ENCODE measurements around the gene HCK.
A peak's percentile ranks its signal among the peaks of the same experiment; 100 is the strongest.

Gene HCK

GRCh38 chr20:32083469-32083868, 31.4 kb downstream of the HCK start:
- Histone ChIP-seq H3K9me3 (ENCODE audit: insufficient read depth, low read depth, low read length) (no peaks in the 10 kb centered on the region), H3K4me1 (ENCODE audit: insufficient read depth, low read length) (no peaks in the 10 kb centered on the region), H3K9ac (ENCODE audit: low read depth, low read length) (no peak overlapping the region), H3K27ac (ENCODE audit: low read length) (no peak overlapping the region), H3K36me3 (ENCODE audit: insufficient read depth, low read depth, low read length) (no peaks in the 10 kb centered on the region), H3K4me3 (ENCODE audit: low read length) (no peak overlapping the region), H3K27me3 (ENCODE audit: insufficient read depth, low read length) (no peaks in the 10 kb centered on the region)

GRCh38 chr20:32087070-32087469, 35.0 kb downstream of the HCK start:
- Histone ChIP-seq H3K36me3 (ENCODE audit: insufficient read depth, low read depth, low read length) (no peaks in the 10 kb centered on the region), H3K9me3 (ENCODE audit: insufficient read depth, low read depth, low read length) (0 out of 2 replicates have a peak, but pooled peaks cover 3% of the 10 kb centered on the region), H3K4me3 (ENCODE audit: low read length) (no peak overlapping the region), H3K27me3 (ENCODE audit: insufficient read depth, low read length) (no peaks in the 10 kb centered on the region), H3K4me1 (ENCODE audit: insufficient read depth, low read length) (peaks cover 24% of the 10 kb centered on the region), H3K9ac (ENCODE audit: low read depth, low read length) (no peak overlapping the region), H3K27ac (ENCODE audit: low read length) (no peak overlapping the region)

GRCh38 chr20:32088759-32089158, 36.7 kb downstream of the HCK start:
- Histone ChIP-seq H3K9ac (ENCODE audit: low read depth, low read length) (peak overlapping the region; percentile 14; the same call in 1 of the 2 replicates), H3K27ac (ENCODE audit: low read length) (no peak overlapping the region)

GRCh38 chr20:32089637-32090362, 37.8 kb downstream of the HCK start:
- no peaks in the 10 kb centered on the region for H3K27me3 ChIP-seq (ENCODE audit: insufficient read depth, low read length)
- H3K36me3 ChIP-seq (ENCODE audit: insufficient read depth, low read depth, low read length), result no peaks in the 10 kb centered on the region
- peak overlapping the region; percentile 14 for H3K9ac ChIP-seq (ENCODE audit: low read depth, low read length)
- H3K4me3 ChIP-seq (ENCODE audit: low read length), result peak overlapping the region; percentile 20; the same call in 1 of the 2 replicates
- peak overlapping the region; percentile 6 for H3K27ac ChIP-seq (ENCODE audit: low read length)
- H3K9me3 ChIP-seq (ENCODE audit: insufficient read depth, low read depth, low read length), result 0 out of 2 replicates have a peak, but pooled peaks cover 3% of the 10 kb centered on the region
- peaks cover 24% of the 10 kb centered on the region for H3K4me1 ChIP-seq (ENCODE audit: insufficient read depth, low read length)

More at GRCh38 chr20:32088759-32089158, 36.7 kb downstream of the HCK start:
- peaks cover 24% of the 10 kb centered on the region for H3K4me1 ChIP-seq (ENCODE audit: insufficient read depth, low read length)
- H3K27me3 ChIP-seq (ENCODE audit: insufficient read depth, low read length), result no peaks in the 10 kb centered on the region
- H3K9me3 ChIP-seq (ENCODE audit: insufficient read depth, low read depth, low read length), result 0 out of 2 replicates have a peak, but pooled peaks cover 3% of the 10 kb centered on the region
- H3K4me3 ChIP-seq (ENCODE audit: low read length), result no peak overlapping the region
- H3K36me3 ChIP-seq (ENCODE audit: insufficient read depth, low read depth, low read length), result no peaks in the 10 kb centered on the region

GRCh38 chr20:32091888-32092346, 39.9 kb downstream of the HCK start:
- no peaks in the 10 kb centered on the region for H3K36me3 ChIP-seq (ENCODE audit: insufficient read depth, low read depth, low read length)
- no peak overlapping the region for H3K4me3 ChIP-seq (ENCODE audit: low read length)
- H3K4me1 ChIP-seq (ENCODE audit: insufficient read depth, low read length), result peaks cover 24% of the 10 kb centered on the region
- H3K27ac ChIP-seq (ENCODE audit: low read length), result no peak overlapping the region
- H3K9ac ChIP-seq (ENCODE audit: low read depth, low read length), result no peak overlapping the region
- H3K27me3 ChIP-seq (ENCODE audit: insufficient read depth, low read length), result no peaks in the 10 kb centered on the region
- 0 out of 2 replicates have a peak, but pooled peaks cover 3% of the 10 kb centered on the region for H3K9me3 ChIP-seq (ENCODE audit: insufficient read depth, low read depth, low read length)

- peaks cover 10% of the 10 kb centered on the region for H3K27me3 ChIP-seq (ENCODE audit: insufficient read depth, low read length)
- H3K4me3 ChIP-seq (ENCODE audit: low read length), result no peak overlapping the region
- no peaks in the 10 kb centered on the region for H3K36me3 ChIP-seq (ENCODE audit: insufficient read depth, low read depth, low read length)
- H3K27ac ChIP-seq (ENCODE audit: low read length), result no peak overlapping the region
- H3K9me3 ChIP-seq (ENCODE audit: insufficient read depth, low read depth, low read length), result no peaks in the 10 kb centered on the region
- no peak overlapping the region for H3K9ac ChIP-seq (ENCODE audit: low read depth, low read length)
- H3K4me1 ChIP-seq (ENCODE audit: insufficient read depth, low read length), result no peaks in the 10 kb centered on the region
These were observed 46.7 kb downstream of the HCK start for GRCh38 chr20:32098786-32099185.

GRCh38 chr20:32108814-32109391, 56.9 kb downstream of the HCK start:
- Histone ChIP-seq H3K9me3 (ENCODE audit: insufficient read depth, low read depth, low read length) (no peaks in the 10 kb centered on the region), H3K27ac (ENCODE audit: low read length) (no peak overlapping the region), H3K36me3 (ENCODE audit: insufficient read depth, low read depth, low read length) (no peaks in the 10 kb centered on the region), H3K4me1 (ENCODE audit: insufficient read depth, low read length) (peaks cover 6% of the 10 kb centered on the region; the same call in 1 of the 2 replicates), H3K4me3 (ENCODE audit: low read length) (peak overlapping the region; percentile 83; the same call in 1 of the 2 replicates), H3K27me3 (ENCODE audit: insufficient read depth, low read length) (no peaks in the 10 kb centered on the region), H3K9ac (ENCODE audit: low read depth, low read length) (peak overlapping the region; percentile 94; the same call in 1 of the 2 replicates)

GRCh38 chr20:32109392-32110172, 57.5 kb downstream of the HCK start, which contains the start of gene TM9SF4:
TSS of gene TM9SF4 (plus strand) at chr20:32109714. CDS start at chr20:32109741, 27 bp downstream.
- Histone ChIP-seq H3K9ac (ENCODE audit: low read depth, low read length) (peak within 1 kb of the TSS; percentile 94), H3K4me3 (ENCODE audit: low read length) (peak within 1 kb of the TSS; percentile 83), H3K9me3 (ENCODE audit: insufficient read depth, low read depth, low read length) (no peaks in the 10 kb centered on the region), H3K27ac (ENCODE audit: low read length) (peak within 1 kb of the TSS; percentile 88), H3K4me1 (ENCODE audit: insufficient read depth, low read length) (peaks cover 6% of the 10 kb centered on the region; the same call in 1 of the 2 replicates), H3K27me3 (ENCODE audit: insufficient read depth, low read length) (no peaks in the 10 kb centered on the region), H3K36me3 (ENCODE audit: insufficient read depth, low read depth, low read length) (no peaks in the 10 kb centered on the region)

- Histone ChIP-seq H3K36me3 (ENCODE audit: insufficient read depth, low read depth, low read length) (peaks cover 3% of the 10 kb centered on the region; the same call in 1 of the 2 replicates), H3K27ac (ENCODE audit: low read length) (peak overlapping the region; percentile 88), H3K27me3 (ENCODE audit: insufficient read depth, low read length) (no peaks in the 10 kb centered on the region), H3K9ac (ENCODE audit: low read depth, low read length) (peak overlapping the region; percentile 94), H3K4me1 (ENCODE audit: insufficient read depth, low read length) (peaks cover 6% of the 10 kb centered on the region; the same call in 1 of the 2 replicates), H3K9me3 (ENCODE audit: insufficient read depth, low read depth, low read length) (no peaks in the 10 kb centered on the region), H3K4me3 (ENCODE audit: low read length) (peak overlapping the region; percentile 83)
These were observed 58.2 kb downstream of the HCK start for GRCh38 chr20:32110173-32110704.

- H3K4me3 ChIP-seq (ENCODE audit: low read length), result peak overlapping the region; percentile 83
- H3K27ac ChIP-seq (ENCODE audit: low read length), result peak overlapping the region; percentile 88
These were observed 58.7 kb downstream of the HCK start for GRCh38 chr20:32110727-32111126.

GRCh38 chr20:32111156-32111686, 59.2 kb downstream of the HCK start:
- Histone ChIP-seq H3K4me1 (ENCODE audit: insufficient read depth, low read length) (peaks cover 8% of the 10 kb centered on the region), H3K9ac (ENCODE audit: low read depth, low read length) (no peak overlapping the region), H3K4me3 (ENCODE audit: low read length) (peak overlapping the region; percentile 83; the same call in 1 of the 2 replicates), H3K27ac (ENCODE audit: low read length) (no peak overlapping the region), H3K9me3 (ENCODE audit: insufficient read depth, low read depth, low read length) (no peaks in the 10 kb centered on the region), H3K27me3 (ENCODE audit: insufficient read depth, low read length) (no peaks in the 10 kb centered on the region), H3K36me3 (ENCODE audit: insufficient read depth, low read depth, low read length) (peaks cover 6% of the 10 kb centered on the region; the same call in 1 of the 2 replicates)

More at GRCh38 chr20:32110727-32111126, 58.7 kb downstream of the HCK start:
- Histone ChIP-seq H3K4me1 (ENCODE audit: insufficient read depth, low read length) (peaks cover 6% of the 10 kb centered on the region; the same call in 1 of the 2 replicates), H3K9ac (ENCODE audit: low read depth, low read length) (peak overlapping the region; percentile 94; the same call in 1 of the 2 replicates), H3K36me3 (ENCODE audit: insufficient read depth, low read depth, low read length) (peaks cover 6% of the 10 kb centered on the region; the same call in 1 of the 2 replicates), H3K27me3 (ENCODE audit: insufficient read depth, low read length) (no peaks in the 10 kb centered on the region), H3K9me3 (ENCODE audit: insufficient read depth, low read depth, low read length) (no peaks in the 10 kb centered on the region)
